ENCODE data around the gene CIC. TPM values are rescaled to one million over a fixed set of nuclear protein-coding genes. Genes with fewer than 3 reads are reported as not detected.
"Not testable (repeated sequence)": the region's sequence is repeated elsewhere in the genome, so short reads cannot be mapped to it uniquely, and the experiment has no call there.

The CIC gene
- total RNA-seq, 1 donor from 2014 or later: 37.1 TPM

- intact Hi-C loops (cut with micrococcal nuclease): no loop called here
- ATAC-seq (no peak), DNase-seq (no peak)
Measured at GRCh38 chr19:42322305-42322704, 53.3 kb downstream of the CIC start.

- ATAC-seq (no peak), DNase-seq (no peak)
- intact Hi-C loops (cut with micrococcal nuclease): no loop called here
Measured at GRCh38 chr19:42323473-42323851, 54.4 kb downstream of the CIC start.

- ATAC-seq (no peak), DNase-seq (peak; percentile 36)
- intact Hi-C loops (cut with micrococcal nuclease): no loop called here
Measured at GRCh38 chr19:42323852-42324654, 55.0 kb downstream of the CIC start.

GRCh38 chr19:42324655-42325307, 55.7 kb downstream of the CIC start:
- intact Hi-C loops (cut with micrococcal nuclease): no loop called here
- ATAC-seq: no peak
- peak; percentile 37 for DNase-seq

- intact Hi-C loops (cut with micrococcal nuclease): no loop called here
- peak; percentile 97 for DNase-seq
- ATAC-seq: peak; percentile 98
Measured at GRCh38 chr19:42325308-42325895, 56.4 kb downstream of the CIC start, which contains the start of gene MEGF8. TSS of gene MEGF8 (plus strand) at chr19:42325635. CDS start at chr19:42326244, 609 bp downstream.

- intact Hi-C loops (cut with micrococcal nuclease): no loop called here
- ATAC-seq (peak; percentile 26), DNase-seq (peak; percentile 47)
Measured at GRCh38 chr19:42325896-42326771, 57.1 kb downstream of the CIC start.

- DNase-seq: no peak
- ATAC-seq: no peak
- intact Hi-C loops (cut with micrococcal nuclease): no loop called here
Measured at GRCh38 chr19:42326969-42327368, 57.9 kb downstream of the CIC start.

GRCh38 chr19:42327381-42327780, 58.3 kb downstream of the CIC start:
- intact Hi-C loops (cut with micrococcal nuclease): no loop called here
- DNase-seq: no peak

GRCh38 chr19:42328106-42328505, 59.1 kb downstream of the CIC start:
- DNase-seq: no peak
- no peak for ATAC-seq
- intact Hi-C loops (cut with micrococcal nuclease): no loop called here

More at GRCh38 chr19:42327381-42327780, 58.3 kb downstream of the CIC start:
- no peak for ATAC-seq

GRCh38 chr19:42328854-42329253, 59.8 kb downstream of the CIC start:
- no peak for ATAC-seq
- intact Hi-C loops (cut with micrococcal nuclease): no loop called here
- DNase-seq: no peak

GRCh38 chr19:42330241-42330711, 61.2 kb downstream of the CIC start:
- DNase-seq (no peak), ATAC-seq (no peak)
- intact Hi-C loops (cut with micrococcal nuclease): no loop called here

- intact Hi-C loops (cut with micrococcal nuclease); ATAC-seq; DNase-seq: not testable (repeated sequence)
Measured at GRCh38 chr19:42331333-42331732, 62.3 kb downstream of the CIC start.

- intact Hi-C loops (cut with micrococcal nuclease): no loop called here
- DNase-seq (no peak), ATAC-seq (peak; percentile 57)
Measured at GRCh38 chr19:42332059-42332458, 63.0 kb downstream of the CIC start.

- intact Hi-C loops (cut with micrococcal nuclease): no loop called here
- DNase-seq (no peak), ATAC-seq (no peak)
Measured at GRCh38 chr19:42333018-42333417, 64.0 kb downstream of the CIC start.

- no peak for ATAC-seq
- intact Hi-C loops (cut with micrococcal nuclease): no loop called here
- DNase-seq: no peak
Measured at GRCh38 chr19:42333975-42334696, 65.1 kb downstream of the CIC start.

- DNase-seq: no peak
Measured at GRCh38 chr19:42334697-42335373, 65.8 kb downstream of the CIC start.

GRCh38 chr19:42335374-42335936, 66.4 kb downstream of the CIC start:
- no peak for ATAC-seq
- DNase-seq: no peak
- intact Hi-C loops (cut with micrococcal nuclease): no loop called here

More at GRCh38 chr19:42334697-42335373, 65.8 kb downstream of the CIC start:
- no peak for ATAC-seq
- intact Hi-C loops (cut with micrococcal nuclease): no loop called here

GRCh38 chr19:42335971-42336370, 66.9 kb downstream of the CIC start:
- DNase-seq (no peak), ATAC-seq (no peak)
- intact Hi-C loops (cut with micrococcal nuclease): no loop called here
